Measurements from ENCODE around the gene LTBP1.

DNA sequence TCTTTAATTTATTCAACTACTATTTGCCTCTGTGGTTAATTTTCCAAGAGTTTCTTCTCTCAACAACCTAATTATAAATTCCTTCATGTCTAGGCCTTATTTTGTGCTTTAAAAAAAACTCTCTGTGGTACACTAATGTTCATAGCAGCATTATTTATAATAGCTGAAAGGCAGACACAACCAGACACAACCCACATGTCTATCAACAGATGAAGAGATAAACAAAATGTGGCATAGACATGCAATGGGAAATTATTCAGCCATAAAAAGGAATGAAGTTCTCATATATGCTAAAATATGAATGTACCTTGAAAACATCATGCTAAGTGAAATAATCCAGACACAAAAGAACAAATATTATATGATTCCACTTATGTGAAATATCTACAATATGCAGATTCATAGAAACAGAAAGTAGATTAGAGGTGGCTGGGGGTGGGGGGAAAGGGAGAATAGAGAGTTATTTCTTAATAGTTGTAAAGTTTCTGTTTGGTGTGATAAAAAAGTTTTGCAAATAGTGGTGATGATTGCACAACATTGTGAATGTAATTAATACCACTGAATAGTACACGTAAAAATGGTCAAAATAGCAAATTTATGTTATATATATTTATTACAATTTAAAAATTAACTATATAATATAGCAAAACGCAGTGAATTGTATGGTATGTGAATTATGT lies 501.6 kb downstream of the LTBP1 start:
- TF ChIP-seq CEBPB (IDR thresholded peaks at IDR 0.05) (no peak), TAF1 (IDR thresholded peaks at IDR 0.05; ENCODE audit: low read depth) (no peak), EGR1 (IDR thresholded peaks at IDR 0.05) (no peak), EP300 (IDR thresholded peaks at IDR 0.05; ENCODE audit: borderline replicate concordance) (no peak), CREB1 (IDR thresholded peaks at IDR 0.05; ENCODE audit: low read depth) (no peak)
- TF ChIP-seq, protein P1, sequence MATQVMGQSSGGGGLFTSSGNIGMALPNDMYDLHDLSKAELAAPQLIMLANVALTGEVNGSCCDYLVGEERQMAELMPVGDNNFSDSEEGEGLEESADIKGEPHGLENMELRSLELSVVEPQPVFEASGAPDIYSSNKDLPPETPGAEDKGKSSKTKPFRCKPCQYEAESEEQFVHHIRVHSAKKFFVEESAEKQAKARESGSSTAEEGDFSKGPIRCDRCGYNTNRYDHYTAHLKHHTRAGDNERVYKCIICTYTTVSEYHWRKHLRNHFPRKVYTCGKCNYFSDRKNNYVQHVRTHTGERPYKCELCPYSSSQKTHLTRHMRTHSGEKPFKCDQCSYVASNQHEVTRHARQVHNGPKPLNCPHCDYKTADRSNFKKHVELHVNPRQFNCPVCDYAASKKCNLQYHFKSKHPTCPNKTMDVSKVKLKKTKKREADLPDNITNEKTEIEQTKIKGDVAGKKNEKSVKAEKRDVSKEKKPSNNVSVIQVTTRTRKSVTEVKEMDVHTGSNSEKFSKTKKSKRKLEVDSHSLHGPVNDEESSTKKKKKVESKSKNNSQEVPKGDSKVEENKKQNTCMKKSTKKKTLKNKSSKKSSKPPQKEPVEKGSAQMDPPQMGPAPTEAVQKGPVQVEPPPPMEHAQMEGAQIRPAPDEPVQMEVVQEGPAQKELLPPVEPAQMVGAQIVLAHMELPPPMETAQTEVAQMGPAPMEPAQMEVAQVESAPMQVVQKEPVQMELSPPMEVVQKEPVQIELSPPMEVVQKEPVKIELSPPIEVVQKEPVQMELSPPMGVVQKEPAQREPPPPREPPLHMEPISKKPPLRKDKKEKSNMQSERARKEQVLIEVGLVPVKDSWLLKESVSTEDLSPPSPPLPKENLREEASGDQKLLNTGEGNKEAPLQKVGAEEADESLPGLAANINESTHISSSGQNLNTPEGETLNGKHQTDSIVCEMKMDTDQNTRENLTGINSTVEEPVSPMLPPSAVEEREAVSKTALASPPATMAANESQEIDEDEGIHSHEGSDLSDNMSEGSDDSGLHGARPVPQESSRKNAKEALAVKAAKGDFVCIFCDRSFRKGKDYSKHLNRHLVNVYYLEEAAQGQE (IDR thresholded peaks at IDR 0.05; ENCODE audit: low read depth) = no peak
- TF ChIP-seq, protein P2, sequence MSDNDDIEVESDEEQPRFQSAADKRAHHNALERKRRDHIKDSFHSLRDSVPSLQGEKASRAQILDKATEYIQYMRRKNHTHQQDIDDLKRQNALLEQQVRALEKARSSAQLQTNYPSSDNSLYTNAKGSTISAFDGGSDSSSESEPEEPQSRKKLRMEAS (IDR thresholded peaks at IDR 0.05) = no peak
- TF ChIP-seq, protein P3, sequence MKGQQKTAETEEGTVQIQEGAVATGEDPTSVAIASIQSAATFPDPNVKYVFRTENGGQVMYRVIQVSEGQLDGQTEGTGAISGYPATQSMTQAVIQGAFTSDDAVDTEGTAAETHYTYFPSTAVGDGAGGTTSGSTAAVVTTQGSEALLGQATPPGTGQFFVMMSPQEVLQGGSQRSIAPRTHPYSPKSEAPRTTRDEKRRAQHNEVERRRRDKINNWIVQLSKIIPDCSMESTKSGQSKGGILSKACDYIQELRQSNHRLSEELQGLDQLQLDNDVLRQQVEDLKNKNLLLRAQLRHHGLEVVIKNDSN (IDR thresholded peaks at IDR 0.05) = no peak

Data from Ishikawa (cell line).